Uterus (tissue), 4 donors: ENCODE results near the gene PLEKHJ1. TPM values are rescaled to one million over a fixed set of nuclear protein-coding genes. Genes with fewer than 3 reads are reported as not detected.

ENCODE experiments used
- DNase-seq, 2 donors: peaks; one replicate each; pipeline ENCODE4 v3.0.0-alpha.2; 2019 to 2020
- H3K27ac ChIP-seq, 2 donors: fragments of 200-600 bp; sonication (generic); 1 replicate in 1 of 2; 2 replicates in 1 of 2; pipeline ENCODE4 v1.5.1; 2016 to 2018
- H3K27me3 ChIP-seq, 2 donors: fragments of 200-600 bp; sonication (generic); one replicate each; pipeline ENCODE4 v1.5.1; 2018 to 2019; ENCODE audit warnings: control low read depth in 1 of 2
- H3K36me3 ChIP-seq, 2 donors: fragments of 200-600 bp; sonication (generic); one replicate each; pipeline ENCODE4 v1.5.1; 2019; ENCODE audit warnings: control low read depth in 1 of 2
- H3K4me1 ChIP-seq, 2 donors: fragments of 200-600 bp; sonication (generic); one replicate each; pipeline ENCODE4 v1.5.1; 2018 to 2019; ENCODE audit warnings: control low read depth in 1 of 2
- H3K4me3 ChIP-seq, 2 donors: fragments of 200-600 bp; sonication (generic); 1 replicate in 1 of 2; 2 replicates in 1 of 2; pipeline ENCODE4 v1.5.1; 2018 to 2019; ENCODE audit warnings: mild to moderate bottlenecking in 1 of 2
- H3K9me3 ChIP-seq, 2 donors: fragments of 200-600 bp; sonication (generic); one replicate each; pipeline ENCODE4 v1.5.1; 2019; ENCODE audit warnings: control low read depth in 1 of 2
- POLR2A ChIP-seq, 2 donors: fragments of 450-650 bp; IDR thresholded peaks; one replicate each; pipeline ENCODE4 v1.6.1; 2016; ENCODE audit warnings: antibody characterized with exemption in 2 of 2, mild to moderate bottlenecking in 1 of 2, moderate library complexity in 1 of 2
- intact Hi-C: fragments of 100-400 bp; cut with DNase I; formaldehyde crosslinking; loops from one replicate; pipeline ENCODE4 v1.15.1; 2023; ENCODE audit warnings: low total_unique reads
- total RNA-seq, 4 donors: library from RNA; depleted of rRNA in 3 of 4; stranded (reverse); fragments of >200 nt in 3 of 4; gene quantifications; one replicate each; pipeline versions ENCODE4 v1.1.0 to v1.2.4, GENCODE V29; 2014 to 2023
- TF ChIP-seq, protein P1 (sequence below), 4 experiments: fragments of 200-600 bp in 2 of 4; fragments of 450-650 bp in 2 of 4; sonication (generic) in 2 of 4; IDR thresholded peaks; one replicate each; pipeline ENCODE4 v1.5.1; 2016 to 2019; ENCODE audit warnings: antibody characterized with exemption in 4 of 4, mild to moderate bottlenecking in 2 of 4, moderate library complexity in 1 of 4
- donor health status: DM: yes; HTN: yes; CAD: no.

Gene PLEKHJ1
- total RNA-seq, 4 donors from 2014 or later = 5.9 to 56.7 (median 30.1) TPM

DNA sequence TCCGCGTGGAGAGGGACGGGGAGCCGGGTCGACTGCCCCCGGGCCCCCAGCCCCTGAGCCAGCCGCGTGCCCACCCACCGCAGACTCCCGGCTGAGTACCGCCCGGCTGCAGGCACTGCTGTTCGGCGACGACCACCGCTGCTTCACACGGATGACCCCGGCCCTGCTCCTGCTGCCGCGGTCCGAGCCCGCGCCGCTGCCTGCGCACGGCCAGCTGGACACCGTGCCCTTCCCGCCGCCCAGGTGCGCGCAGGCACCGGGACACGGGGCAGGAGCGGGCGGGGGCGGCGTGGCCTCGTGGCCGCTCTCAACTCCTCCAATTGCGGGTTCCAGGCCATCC lies 14.6 kb upstream of the PLEKHJ1 start:
- no peak for TF ChIP-seq POLR2A (IDR thresholded peaks at IDR 0.05)
- TF ChIP-seq, protein P1, sequence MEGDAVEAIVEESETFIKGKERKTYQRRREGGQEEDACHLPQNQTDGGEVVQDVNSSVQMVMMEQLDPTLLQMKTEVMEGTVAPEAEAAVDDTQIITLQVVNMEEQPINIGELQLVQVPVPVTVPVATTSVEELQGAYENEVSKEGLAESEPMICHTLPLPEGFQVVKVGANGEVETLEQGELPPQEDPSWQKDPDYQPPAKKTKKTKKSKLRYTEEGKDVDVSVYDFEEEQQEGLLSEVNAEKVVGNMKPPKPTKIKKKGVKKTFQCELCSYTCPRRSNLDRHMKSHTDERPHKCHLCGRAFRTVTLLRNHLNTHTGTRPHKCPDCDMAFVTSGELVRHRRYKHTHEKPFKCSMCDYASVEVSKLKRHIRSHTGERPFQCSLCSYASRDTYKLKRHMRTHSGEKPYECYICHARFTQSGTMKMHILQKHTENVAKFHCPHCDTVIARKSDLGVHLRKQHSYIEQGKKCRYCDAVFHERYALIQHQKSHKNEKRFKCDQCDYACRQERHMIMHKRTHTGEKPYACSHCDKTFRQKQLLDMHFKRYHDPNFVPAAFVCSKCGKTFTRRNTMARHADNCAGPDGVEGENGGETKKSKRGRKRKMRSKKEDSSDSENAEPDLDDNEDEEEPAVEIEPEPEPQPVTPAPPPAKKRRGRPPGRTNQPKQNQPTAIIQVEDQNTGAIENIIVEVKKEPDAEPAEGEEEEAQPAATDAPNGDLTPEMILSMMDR (IDR thresholded peaks at IDR 0.05) = no peak
- no peaks in the 10 kb centered on the region for H3K9me3 ChIP-seq
- H3K4me1 ChIP-seq = peaks cover 0 to 30% of the 10 kb centered on the region in 2 donors
- no peak for DNase-seq
- H3K27me3 ChIP-seq = peaks cover 0 to 25% of the 10 kb centered on the region in 2 donors
- intact Hi-C loops = no loop called here
- H3K4me3 ChIP-seq = no peak overlapping the region
- H3K27ac ChIP-seq = no peak overlapping the region
- no peaks in the 10 kb centered on the region for H3K36me3 ChIP-seq

DNA sequence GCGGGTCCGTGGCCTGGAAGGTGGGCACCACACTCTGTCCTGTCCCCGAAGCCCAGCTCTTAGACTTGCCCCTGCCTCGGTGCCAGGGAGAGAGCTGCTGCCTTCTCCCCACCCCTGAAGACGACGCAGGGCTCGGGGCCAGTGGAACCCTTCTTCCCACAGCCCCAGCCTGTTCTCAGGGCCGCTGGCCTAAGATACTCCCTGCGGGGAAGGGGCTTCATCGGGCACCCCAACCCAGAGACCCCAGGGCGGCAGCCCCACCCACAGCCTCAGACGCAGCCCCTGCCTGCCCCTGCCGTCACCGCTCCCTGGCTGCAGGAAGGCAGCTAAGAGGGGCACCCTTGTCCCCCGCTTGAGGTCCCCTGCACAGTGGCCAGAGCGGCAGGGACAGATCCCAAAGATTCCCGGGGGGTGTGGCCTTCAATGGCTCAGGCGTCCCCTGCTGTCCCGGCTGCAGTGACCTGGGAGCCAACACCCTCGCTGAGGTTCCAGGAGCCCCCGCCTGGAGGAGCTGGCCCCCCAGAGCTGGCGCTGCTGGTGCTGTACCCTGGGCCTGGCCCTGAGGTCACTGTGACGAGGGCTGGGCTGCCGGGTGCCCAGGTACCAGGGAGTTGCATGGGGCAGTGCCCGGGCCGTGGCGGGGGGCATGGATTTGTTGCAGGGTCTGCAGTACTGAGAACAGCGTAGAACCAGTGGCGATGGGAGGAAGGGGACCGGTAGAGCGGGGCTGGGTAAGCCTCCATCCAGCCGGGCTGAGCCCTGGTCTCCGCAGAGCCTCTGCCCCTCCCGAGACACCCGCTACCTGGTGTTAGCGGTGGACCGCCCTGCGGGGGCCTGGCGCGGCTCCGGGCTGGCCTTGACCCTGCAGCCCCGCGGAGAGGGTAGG lies 14.0 kb upstream of the PLEKHJ1 start:
- peaks cover 0 to 25% of the 10 kb centered on the region in 2 donors for H3K27me3 ChIP-seq
- peaks cover 0 to 30% of the 10 kb centered on the region in 2 donors for H3K4me1 ChIP-seq
- DNase-seq = no peak
- no peak overlapping the region for H3K27ac ChIP-seq
- no peak for TF ChIP-seq POLR2A (IDR thresholded peaks at IDR 0.05)
- TF ChIP-seq, protein P1 (IDR thresholded peaks at IDR 0.05) = no peak
- no peaks in the 10 kb centered on the region for H3K9me3 ChIP-seq
- intact Hi-C loops = no loop called here
- no peak overlapping the region for H3K4me3 ChIP-seq
- H3K36me3 ChIP-seq = no peaks in the 10 kb centered on the region

DNA sequence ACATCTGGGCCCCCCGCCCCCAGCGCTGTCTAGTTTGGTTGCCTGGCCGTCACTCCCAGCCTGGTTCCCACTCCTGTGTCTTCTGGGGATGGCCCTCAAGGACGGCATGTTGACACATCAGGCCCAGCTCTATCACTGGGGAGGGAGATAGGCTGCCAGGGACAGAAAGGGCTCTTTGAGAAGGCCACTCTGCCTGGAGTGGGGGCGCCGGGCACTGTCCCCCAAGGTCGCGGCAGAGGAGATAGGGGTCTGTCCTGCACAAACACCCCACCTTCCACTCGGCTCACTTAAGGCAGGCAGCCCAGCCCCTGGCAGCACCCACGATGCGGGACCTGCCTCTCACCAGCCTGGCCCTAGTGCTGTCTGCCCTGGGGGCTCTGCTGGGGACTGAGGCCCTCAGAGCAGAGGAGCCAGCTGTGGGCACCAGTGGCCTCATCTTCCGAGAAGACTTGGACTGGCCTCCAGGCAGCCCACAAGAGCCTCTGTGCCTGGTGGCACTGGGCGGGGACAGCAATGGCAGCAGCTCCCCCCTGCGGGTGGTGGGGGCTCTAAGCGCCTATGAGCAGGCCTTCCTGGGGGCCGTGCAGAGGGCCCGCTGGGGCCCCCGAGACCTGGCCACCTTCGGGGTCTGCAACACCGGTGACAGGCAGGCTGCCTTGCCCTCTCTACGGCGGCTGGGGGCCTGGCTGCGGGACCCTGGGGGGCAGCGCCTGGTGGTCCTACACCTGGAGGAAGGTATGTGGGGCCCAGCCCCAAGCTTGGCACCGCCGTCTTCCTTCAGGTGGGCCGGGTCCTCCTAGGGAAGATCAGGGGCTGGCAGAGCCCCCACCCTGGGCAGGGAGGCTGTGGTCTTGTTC lies 13.1 kb upstream of the PLEKHJ1 start, which contains the start of gene AMH:
Gene AMH (plus strand): TSS at position 314 of the 857 bp plus-strand sequence. CDS start 10 bp downstream, at position 324.
- Histone ChIP-seq H3K27me3 (peaks cover 0 to 25% of the 10 kb centered on the region in 2 donors), H3K27ac (no peak within 1 kb of the TSS), H3K9me3 (no peaks in the 10 kb centered on the region), H3K36me3 (no peaks in the 10 kb centered on the region), H3K4me3 (no peak within 1 kb of the TSS), H3K4me1 (peaks cover 0 to 30% of the 10 kb centered on the region in 2 donors)
- intact Hi-C loops = no loop called here
- TF ChIP-seq, protein P1 (IDR thresholded peaks at IDR 0.05) = no peak
- DNase-seq = no peak

DNA sequence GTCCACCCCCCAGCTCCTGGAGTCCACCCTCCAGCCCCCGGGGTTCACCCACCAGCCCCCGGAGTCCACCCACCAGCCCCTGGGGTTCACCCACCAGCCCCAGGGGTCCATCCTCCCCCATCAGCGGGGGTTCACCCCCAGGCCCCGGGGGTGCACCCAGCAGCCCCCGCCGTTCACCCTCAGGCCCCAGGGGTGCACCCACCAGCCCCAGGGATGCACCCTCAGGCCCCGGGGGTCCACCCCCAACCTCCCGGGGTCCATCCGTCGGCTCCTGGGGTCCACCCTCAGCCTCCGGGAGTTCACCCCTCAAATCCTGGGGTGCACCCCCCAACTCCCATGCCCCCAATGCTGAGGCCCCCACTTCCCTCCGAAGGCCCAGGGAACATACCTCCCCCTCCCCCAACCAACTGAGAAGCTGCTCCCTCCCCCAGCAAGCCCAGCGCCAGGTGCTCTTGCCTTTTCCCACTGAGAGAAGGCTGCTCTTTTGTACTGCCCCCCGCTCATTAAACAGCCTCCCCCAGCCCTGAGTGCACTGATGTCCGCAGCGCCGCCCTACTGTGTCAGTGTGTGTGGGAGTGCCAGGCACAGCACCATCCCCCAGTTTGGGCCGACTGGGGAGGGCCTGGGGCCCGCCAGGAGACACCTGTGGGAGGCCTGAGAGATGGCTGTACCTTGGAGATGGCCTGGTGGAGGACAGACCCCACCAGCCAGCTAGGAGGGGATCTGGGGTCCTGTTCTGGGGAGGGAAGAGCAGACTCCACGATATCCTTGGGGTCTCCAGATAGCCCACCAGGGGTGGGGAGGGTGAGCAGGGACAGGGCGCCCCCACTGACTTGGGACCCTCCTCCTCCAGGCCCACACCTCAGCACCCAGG lies 12.2 kb upstream of the PLEKHJ1 start:
- no peak for DNase-seq
- Histone ChIP-seq H3K36me3 (no peaks in the 10 kb centered on the region), H3K9me3 (no peaks in the 10 kb centered on the region), H3K4me1 (peaks cover 0 to 27% of the 10 kb centered on the region in 2 donors), H3K27me3 (peaks cover 0 to 25% of the 10 kb centered on the region in 2 donors), H3K27ac (no peak overlapping the region), H3K4me3 (no peak overlapping the region)
- no peak for TF ChIP-seq POLR2A (IDR thresholded peaks at IDR 0.05)
- TF ChIP-seq, protein P1 (IDR thresholded peaks at IDR 0.05) = no peak
- intact Hi-C loops = no loop called here
